GM18861 (cell line): Measurements from ENCODE around the gene ADAMTS18.

Experiments
- ATAC-seq: cut with Tn5 transposase; IDR thresholded peaks from one replicate; pipeline ENCODE4 v1.9.1; 2021; ENCODE audit not compliant: unreplicated experiment

Gene ADAMTS18

DNA sequence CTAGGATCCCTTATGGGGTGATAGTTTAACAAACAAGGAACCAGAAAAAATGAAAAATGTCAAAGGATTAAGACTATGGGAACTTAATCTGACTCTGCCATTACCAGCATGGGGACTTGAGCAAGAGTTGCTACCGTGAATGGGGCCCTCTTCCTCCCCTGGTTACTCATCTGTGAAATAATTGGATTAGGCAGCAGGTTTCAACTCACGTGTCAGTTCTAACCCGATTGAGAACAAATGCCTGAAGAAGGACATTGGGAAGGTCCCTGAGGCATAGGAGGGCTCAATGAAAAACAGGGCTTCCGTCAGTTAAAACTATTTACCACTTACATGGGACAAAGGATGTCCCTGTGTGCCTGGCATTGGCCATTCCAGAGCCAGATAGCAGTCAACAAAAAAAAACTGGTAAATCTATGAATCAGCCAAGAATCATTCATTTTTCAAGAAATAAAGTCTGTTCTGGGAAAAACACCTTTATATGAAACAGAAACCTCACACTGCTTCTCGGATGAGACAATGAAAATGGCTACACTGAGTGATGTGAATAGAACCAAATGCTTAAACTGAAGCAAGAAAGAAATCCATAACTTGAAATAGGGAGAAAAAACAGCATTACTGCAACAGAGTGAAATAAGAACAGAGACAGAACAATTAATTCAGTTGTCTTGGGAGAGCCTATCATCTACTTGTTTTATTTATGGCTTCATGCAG, 104.3 kb downstream of the ADAMTS18 start:
- no peak for ATAC-seq

DNA sequence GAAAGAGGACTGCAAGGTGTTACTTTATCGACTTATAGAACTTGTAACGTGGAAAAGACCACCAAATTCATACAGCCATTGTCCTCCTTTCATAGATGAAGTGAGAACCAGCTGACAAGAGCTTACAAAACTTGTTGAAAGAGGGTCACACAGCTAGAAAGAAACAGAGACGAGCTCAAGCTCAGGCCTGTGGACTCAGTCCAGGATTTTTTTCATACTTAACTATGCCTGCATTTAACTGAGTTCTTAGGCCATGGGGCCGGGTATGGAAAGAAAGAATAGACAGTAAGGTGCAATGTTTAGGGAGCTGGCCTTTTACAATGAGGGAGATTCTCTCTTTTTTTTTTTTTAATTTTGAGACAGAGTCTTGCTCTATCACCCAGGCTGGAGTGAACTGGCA, 106.1 kb downstream of the ADAMTS18 start:
- ATAC-seq = no peak

DNA sequence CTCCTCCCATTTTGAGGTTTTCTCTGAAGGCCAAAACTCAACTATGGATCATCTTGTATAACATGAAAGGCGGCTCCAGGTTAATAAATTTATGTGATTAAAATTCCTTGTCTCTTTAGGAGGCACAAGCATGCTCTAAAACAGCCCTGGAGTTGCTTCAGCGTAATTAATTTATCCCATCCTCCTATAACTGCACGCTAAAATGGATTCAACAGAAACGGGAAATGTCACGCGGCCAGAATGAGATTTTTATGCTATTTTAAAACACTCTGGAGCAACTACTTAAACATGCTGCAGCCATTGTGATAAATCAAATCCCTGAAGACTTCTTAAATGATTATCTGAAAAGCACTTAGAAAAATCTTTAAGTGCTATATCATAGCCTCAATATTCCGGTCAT, 106.6 kb downstream of the ADAMTS18 start:
- no peak for ATAC-seq

DNA sequence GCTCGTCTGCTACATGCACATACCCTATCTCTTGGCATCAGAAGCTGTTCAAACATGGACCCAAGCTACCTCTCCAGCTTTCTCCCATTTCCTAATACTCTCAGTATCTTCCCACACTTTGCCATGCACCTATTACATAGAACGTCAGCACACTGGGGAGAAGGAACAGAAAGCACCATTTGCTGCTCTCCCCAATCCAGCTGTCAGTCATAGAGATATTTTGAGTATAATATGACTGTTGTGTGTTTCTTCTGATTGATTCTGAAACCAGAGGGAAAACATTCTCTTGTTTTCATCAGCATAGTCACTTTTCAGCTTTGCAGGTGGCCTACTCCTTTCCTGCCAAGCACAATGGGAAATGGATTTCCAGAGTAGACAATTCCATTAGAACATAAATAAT, 107.1 kb downstream of the ADAMTS18 start:
- no peak for ATAC-seq

DNA sequence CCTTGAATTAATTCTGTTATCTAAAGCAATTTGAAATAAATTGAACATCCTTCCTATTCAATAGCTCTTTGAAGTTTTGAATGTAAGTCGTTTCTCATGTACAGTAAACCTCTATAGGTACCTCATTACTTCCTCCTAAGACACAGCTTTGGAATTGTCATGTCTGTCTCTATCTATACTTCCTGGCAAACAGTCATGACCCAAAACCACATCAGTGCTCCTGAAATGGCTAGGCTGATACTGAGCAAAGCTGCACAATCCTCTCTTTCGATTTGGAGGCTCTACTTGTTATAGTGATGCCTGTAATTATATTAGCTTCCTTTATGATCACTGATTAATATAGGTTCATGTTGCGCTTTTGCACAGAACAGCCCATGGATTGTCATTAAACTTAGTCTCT, 110.1 kb downstream of the ADAMTS18 start:
- no peak for ATAC-seq

- ATAC-seq = no peak
Measured at GRCh38 chr16:77323695-77324094, 111.1 kb downstream of the ADAMTS18 start.

DNA sequence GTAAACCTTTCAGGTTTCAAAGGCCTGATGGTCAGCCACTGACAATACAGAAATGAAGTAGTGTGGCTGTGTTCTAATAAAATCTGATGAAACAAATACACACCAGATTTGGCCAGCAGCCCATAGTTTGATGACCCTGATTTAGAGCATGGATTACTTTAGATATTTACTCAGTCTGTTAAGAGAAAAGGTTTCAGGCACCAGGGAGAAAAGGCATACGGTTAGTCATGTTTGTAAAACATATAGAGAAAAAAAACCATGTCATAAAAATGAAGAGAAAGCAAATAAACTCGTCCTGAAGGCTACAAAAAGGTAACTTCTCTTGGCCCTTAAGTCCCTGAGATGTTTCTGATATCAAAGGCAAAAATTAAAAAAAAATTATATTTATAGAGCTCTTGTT, 112.1 kb downstream of the ADAMTS18 start:
- ATAC-seq = no peak

DNA sequence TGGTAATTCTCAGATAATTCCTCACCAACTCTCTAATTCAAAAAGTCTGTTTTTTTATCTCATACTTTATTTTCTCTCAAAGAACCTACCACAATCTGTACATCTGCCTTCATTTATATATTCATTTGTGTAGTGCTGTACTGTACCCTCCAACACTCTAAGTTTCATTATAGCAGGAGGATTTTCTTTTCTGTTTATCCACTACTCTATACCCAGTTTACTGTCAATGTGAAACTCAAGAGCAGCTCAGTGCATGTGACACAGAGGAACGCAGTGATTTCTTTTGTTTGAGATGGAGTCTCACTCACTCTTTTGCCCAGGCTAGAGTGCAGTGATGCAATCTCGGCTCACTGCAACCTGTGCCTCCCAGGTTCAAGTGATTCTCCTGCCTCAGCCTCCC, 117.8 kb downstream of the ADAMTS18 start:
- no peak for ATAC-seq

DNA sequence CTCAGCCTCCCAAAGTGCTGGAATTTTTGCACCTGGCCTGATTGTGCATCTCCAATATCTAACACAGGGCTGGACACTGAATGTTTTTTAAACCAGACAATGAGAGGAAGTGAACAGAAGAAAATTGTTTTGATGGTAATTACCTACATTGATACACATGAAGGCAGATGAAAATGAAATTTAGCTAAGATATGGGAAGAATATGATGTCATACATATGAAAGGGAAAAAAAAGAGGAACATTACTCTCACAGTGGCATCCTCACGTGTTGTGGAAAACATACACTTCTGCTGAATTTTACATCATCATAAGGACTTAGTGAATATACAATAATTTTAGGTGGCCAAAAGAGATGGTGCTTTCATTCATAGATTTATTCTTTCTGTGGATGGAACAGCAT, 124.0 kb downstream of the ADAMTS18 start:
- no peak for ATAC-seq

DNA sequence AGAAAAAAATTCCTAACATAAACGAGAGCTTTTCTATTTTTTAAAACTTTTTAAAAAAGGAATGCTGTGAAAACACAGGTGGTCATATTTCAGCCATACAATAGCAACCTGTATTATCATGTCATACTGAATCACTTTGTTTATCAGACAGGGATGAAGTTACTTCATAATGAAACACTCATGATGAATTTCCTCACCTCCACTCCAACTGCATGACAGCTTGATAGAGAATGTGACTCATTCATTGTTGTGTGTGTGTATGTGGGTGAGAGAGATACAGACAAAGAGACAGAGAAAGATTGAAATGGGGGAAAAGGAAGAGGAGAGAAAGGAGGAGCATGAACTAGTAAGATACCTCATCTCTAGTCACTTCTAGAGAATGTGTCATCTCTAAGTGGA, 126.7 kb downstream of the ADAMTS18 start:
- no peak for ATAC-seq

DNA sequence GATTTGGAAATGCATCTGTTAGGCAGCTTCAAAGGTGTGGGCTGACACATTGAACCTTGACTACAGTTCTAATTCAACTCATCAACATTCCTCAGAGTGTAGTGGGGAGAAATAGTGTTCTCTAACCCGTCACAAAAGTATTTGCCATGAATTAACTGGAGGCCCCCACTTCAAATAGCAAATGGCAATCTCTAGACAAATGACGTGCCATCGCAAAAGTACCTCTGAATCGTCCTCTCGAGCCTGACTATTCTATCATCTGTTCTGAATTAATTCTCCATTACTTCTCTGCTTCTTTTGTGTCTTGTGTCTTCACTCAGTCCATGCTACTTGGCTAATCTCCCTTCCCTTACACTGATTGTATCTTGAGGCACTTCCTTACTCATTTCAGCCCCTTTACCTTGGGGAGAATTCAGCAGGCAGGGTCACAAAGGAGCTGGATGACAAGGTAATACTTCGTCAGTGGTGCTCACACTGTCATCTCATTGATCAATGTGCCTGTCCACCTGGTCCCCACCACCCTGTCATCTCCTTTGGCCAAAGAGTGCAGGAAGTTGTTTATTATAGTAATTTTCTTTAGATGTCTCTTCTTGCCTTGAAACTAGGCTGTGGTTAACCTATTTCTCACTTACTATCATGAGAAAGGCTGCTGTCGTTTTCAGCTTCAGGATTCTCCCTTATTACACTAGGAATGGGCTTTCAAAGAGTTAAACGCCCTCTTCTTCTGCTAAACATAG, 127.2 kb downstream of the ADAMTS18 start:
- ATAC-seq = no peak

DNA sequence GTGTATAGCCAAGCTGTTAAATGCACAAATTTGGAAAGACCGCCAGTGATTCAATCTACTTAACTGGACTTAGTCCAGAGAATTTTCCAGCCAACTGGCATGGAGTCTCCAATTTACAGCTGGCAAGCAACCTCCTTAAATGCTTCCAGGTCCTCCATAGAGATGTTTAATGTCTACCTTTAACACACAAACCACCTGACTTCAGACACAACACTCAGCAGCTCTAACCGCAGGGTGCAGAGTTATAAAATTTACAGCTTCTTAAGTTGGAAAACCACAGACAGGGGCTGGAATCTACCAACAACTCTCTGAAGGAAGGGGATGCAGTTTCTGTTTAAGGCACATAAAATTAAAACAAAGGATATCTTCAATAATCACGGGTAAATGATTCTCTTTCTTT, 128.8 kb downstream of the ADAMTS18 start:
- no peak for ATAC-seq

GRCh38 chr16:77304877-77305276, 130.0 kb downstream of the ADAMTS18 start:
- no peak for ATAC-seq

GRCh38 chr16:77304134-77304533, 130.7 kb downstream of the ADAMTS18 start:
- ATAC-seq = no peak

DNA sequence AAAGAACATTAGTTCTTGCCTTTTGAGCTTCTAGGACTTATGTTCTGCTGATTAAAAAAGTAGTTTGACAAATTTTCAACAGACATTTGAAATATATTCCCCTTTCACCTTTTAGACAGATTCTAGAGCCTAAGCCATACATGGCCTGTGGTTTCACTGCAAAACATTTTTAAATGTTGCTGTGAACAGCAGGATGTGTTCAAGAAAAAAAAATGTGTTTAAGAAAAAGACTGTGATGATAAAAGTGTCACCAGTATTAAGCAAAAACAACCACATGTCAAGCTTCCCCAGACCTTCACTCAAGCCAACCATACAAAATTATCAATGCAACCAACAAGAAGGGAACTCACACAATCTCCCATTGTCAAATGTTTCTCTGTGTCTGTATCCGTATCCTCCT, 132.2 kb downstream of the ADAMTS18 start:
- no peak for ATAC-seq

- no peak for ATAC-seq
Measured at GRCh38 chr16:77302249-77302648, 132.6 kb downstream of the ADAMTS18 start.

GRCh38 chr16:77300256-77300655, 134.6 kb downstream of the ADAMTS18 start:
- no peak for ATAC-seq

GRCh38 chr16:77299395-77299794, 135.4 kb downstream of the ADAMTS18 start:
- no peak for ATAC-seq

DNA sequence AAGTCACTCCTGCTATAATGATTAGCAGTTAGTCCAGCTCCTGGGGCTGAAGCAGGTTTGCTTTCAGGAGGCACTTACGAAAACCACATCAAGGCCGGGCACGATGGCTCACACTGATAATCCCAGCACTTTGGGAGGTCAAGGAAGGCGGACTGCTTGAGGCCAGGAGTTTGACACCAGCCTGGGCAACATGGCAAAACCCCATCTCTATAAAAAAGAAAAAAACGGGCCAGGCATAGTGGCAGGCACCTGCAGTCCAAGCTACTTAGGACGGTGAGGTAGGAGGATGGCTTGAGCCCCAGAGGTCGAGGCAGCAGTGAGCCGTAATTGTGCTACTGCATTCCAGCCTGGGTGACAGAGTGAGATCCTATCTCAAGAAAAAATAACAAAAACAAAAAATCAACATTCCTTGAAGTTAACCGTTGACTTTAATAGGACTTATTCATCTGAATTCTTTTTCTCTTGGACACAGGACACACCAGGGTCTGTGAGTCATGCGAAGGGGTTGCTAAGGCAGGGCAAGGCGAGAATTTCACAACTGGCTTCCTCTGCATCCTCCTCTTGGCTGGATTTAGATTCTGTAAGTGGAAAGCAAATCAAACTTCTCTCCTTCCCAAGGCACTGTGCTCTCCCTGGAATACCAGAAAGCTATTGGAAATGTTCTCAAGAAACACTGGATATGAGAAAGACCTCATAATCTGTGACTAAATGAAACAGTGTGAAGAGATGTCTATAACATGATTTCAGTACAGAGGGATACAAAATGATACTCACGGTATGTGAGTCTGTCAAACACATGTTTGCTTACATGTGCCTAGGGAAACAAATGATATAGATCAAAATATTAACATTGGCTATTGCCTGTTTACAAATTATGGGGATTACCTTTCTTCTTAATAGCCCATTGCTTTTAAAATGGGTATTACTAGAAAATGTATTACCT, 136.1 kb downstream of the ADAMTS18 start:
- no peak for ATAC-seq

DNA sequence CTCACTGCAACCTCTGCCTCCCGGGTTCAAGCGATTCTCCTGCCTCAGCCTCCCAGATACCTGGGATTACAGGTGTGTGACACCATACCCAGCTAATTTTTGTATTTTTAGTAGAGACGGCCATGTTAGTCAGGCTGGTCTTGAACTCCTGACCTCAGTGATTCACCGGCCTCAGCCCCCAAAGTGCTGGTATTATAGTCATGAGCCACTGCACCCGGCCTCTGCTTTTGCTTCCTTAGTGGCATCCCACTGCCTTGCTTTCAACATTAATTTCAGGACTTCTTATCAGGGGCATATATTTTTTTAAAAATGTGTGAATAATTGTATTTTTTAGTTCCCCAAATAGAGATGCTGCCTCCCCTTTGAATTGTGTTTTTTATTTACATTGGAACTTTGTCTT, 136.8 kb downstream of the ADAMTS18 start:
- no peak for ATAC-seq

GRCh38 chr16:77295896-77296295, 138.9 kb downstream of the ADAMTS18 start:
- no peak for ATAC-seq
